KMS-11 (cell line): ENCODE data around the gene DMRT2.

Experiments used
- H2AFZ ChIP-seq: fragments of 200-600 bp; sonication (generic); 2 replicates; pipeline ENCODE4 v1.6.1; 2016; ENCODE audit warnings: antibody characterized with exemption, mixed run types, low read depth
- H3K27ac ChIP-seq: fragments of 200-600 bp; sonication (generic); 2 replicates; pipeline ENCODE4 v1.6.1; 2016; ENCODE audit warnings: mild to moderate bottlenecking, mixed run types
- H3K27me3 ChIP-seq: fragments of 200-600 bp; sonication (generic); 2 replicates; pipeline ENCODE4 v1.6.1; 2017; ENCODE audit warnings: mild to moderate bottlenecking, low read depth, mixed run types, moderate library complexity; ENCODE audit not compliant: insufficient read depth
- H3K36me3 ChIP-seq: fragments of 200-600 bp; sonication (generic); 2 replicates; pipeline ENCODE4 v1.6.1; 2017; ENCODE audit warnings: mild to moderate bottlenecking, mixed run types; ENCODE audit not compliant: insufficient read depth
- H3K4me1 ChIP-seq: fragments of 200-600 bp; sonication (generic); 2 replicates; pipeline ENCODE4 v1.6.1; 2016; ENCODE audit warnings: mild to moderate bottlenecking, low read depth, mixed run types; ENCODE audit not compliant: poor library complexity, severe bottlenecking
- H3K4me2 ChIP-seq: fragments of 200-600 bp; sonication (generic); 2 replicates; pipeline ENCODE4 v1.7.0; 2016; ENCODE audit warnings: mild to moderate bottlenecking, mixed run types
- H3K4me3 ChIP-seq: fragments of 200-600 bp; sonication (generic); IDR thresholded peaks from 2 replicates; pipeline ENCODE4 v1.6.1; 2017; ENCODE audit warnings: low read depth, low read length, mixed read lengths; ENCODE audit not compliant: insufficient read depth
- H3K79me2 ChIP-seq: fragments of 200-600 bp; sonication (generic); 2 replicates; pipeline ENCODE4 v1.6.1; 2016; ENCODE audit warnings: low read depth, mixed run types; ENCODE audit not compliant: insufficient read depth
- H3K9ac ChIP-seq: fragments of 200-600 bp; sonication (generic); 2 replicates; pipeline ENCODE4 v1.6.1; 2016; ENCODE audit warnings: mild to moderate bottlenecking, mixed run types
- H4K20me1 ChIP-seq: fragments of 200-600 bp; sonication (generic); 2 replicates; pipeline ENCODE4 v1.6.1; 2016; ENCODE audit warnings: mild to moderate bottlenecking, mixed run types; ENCODE audit not compliant: insufficient read depth
- TF ChIP-seq, protein P1 (sequence below): fragments of 200-600 bp; sonication (generic); conservative IDR thresholded peaks from 2 replicates; pipeline ENCODE4 v1.6.1; 2017; ENCODE audit warnings: low read depth, mild to moderate bottlenecking, antibody characterized with exemption, low read length, moderate library complexity, mixed read lengths

The DMRT2 gene

GRCh38 chr9:1014225-1014624 lies 35.9 kb upstream of the DMRT2 start:
- Histone ChIP-seq H3K27ac (no peak overlapping the region), H2AFZ (no peak overlapping the region), H3K4me3 (no peak overlapping the region), H3K9ac (no peak overlapping the region), H4K20me1 (no peaks in the 10 kb centered on the region), H3K4me2 (no peak overlapping the region), H3K4me1 (peaks cover 4% of the 10 kb centered on the region), H3K27me3 (no peaks in the 10 kb centered on the region), H3K36me3 (no peaks in the 10 kb centered on the region), H3K79me2 (no peaks in the 10 kb centered on the region)
- TF ChIP-seq, protein P1, sequence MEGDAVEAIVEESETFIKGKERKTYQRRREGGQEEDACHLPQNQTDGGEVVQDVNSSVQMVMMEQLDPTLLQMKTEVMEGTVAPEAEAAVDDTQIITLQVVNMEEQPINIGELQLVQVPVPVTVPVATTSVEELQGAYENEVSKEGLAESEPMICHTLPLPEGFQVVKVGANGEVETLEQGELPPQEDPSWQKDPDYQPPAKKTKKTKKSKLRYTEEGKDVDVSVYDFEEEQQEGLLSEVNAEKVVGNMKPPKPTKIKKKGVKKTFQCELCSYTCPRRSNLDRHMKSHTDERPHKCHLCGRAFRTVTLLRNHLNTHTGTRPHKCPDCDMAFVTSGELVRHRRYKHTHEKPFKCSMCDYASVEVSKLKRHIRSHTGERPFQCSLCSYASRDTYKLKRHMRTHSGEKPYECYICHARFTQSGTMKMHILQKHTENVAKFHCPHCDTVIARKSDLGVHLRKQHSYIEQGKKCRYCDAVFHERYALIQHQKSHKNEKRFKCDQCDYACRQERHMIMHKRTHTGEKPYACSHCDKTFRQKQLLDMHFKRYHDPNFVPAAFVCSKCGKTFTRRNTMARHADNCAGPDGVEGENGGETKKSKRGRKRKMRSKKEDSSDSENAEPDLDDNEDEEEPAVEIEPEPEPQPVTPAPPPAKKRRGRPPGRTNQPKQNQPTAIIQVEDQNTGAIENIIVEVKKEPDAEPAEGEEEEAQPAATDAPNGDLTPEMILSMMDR, result no peak

DNA sequence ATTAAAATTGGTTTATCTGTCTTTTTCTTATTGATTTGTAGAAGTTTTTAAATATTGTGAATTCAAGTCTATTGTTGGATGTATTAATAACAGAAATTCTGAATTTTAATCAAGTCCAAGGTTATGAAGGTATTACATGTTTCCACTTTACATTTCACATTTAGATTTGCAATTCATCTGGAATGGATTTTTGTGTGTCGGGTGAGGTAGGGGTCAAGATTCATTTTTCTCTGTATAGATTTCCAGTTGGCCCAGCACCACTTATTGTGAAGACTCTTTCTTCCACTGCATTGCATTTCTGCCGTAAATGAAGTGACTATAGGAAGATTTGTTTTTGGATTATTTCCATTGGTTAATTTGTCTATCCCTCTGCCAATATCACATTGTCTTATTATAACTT lies 35.5 kb upstream of the DMRT2 start:
- Histone ChIP-seq H3K9ac (no peak overlapping the region), H3K36me3 (no peaks in the 10 kb centered on the region), H3K4me1 (peaks cover under 1% of the 10 kb centered on the region), H2AFZ (no peak overlapping the region), H4K20me1 (no peaks in the 10 kb centered on the region), H3K79me2 (no peaks in the 10 kb centered on the region), H3K4me2 (no peak overlapping the region), H3K27ac (no peak overlapping the region), H3K27me3 (no peaks in the 10 kb centered on the region), H3K4me3 (no peak overlapping the region)
- TF ChIP-seq, protein P1, result no peak

DNA sequence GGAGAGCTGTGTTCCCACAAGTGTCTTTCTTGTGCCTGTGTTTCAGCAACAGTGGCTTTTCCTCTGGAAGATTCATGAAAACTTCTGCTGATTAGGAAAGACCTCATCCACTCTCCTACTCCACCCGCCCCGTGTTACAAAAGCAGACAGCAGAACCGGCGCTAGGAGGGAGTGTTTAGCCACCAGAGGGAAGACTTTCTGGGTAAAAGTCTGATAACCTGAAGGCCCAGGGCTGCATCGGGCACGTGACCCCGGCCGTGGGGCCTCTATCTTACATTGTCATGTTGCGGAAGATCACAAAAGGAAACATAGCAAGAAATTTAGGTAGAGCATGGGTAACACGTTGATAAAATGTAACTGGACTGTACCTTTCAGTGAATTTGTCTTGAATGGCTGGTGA lies 32.0 kb upstream of the DMRT2 start:
- Histone ChIP-seq H3K27ac (no peak overlapping the region), H3K4me3 (no peak overlapping the region), H2AFZ (no peak overlapping the region), H3K27me3 (no peaks in the 10 kb centered on the region), H3K79me2 (no peaks in the 10 kb centered on the region), H3K9ac (no peak overlapping the region), H3K4me1 (no peaks in the 10 kb centered on the region), H3K36me3 (no peaks in the 10 kb centered on the region), H3K4me2 (no peak overlapping the region), H4K20me1 (no peaks in the 10 kb centered on the region)
- TF ChIP-seq, protein P1, result no peak

DNA sequence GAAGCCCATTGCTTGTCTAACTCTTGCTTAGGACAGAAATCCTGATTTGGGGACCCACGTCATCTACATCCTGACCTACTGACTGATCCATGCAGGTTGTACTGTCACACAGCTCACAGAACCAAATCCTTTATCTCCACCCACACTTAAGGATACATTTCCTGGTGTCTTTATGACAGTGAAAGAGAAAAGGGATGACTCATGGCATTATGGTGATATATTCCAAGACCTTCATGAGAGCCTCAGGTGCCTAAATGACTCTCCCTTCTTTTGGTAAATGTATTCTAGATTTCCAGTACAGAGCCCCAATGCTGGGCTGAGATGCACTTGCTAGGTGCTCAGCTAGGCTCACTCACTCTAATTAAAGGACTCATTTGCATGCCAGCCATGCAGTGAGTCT lies 26.0 kb upstream of the DMRT2 start:
- no peak overlapping the region for H3K9ac ChIP-seq
- no peak overlapping the region for H3K27ac ChIP-seq

More for the DNA sequence above, 26.0 kb upstream of the DMRT2 start:
- no peaks in the 10 kb centered on the region for H3K4me1 ChIP-seq
- TF ChIP-seq, protein P1, result no peak
- no peak overlapping the region for H3K4me2 ChIP-seq
- H3K79me2 ChIP-seq, result no peaks in the 10 kb centered on the region
- H2AFZ ChIP-seq, result no peak overlapping the region
- no peaks in the 10 kb centered on the region for H3K36me3 ChIP-seq
- no peaks in the 10 kb centered on the region for H4K20me1 ChIP-seq
- no peaks in the 10 kb centered on the region for H3K27me3 ChIP-seq
- no peak overlapping the region for H3K4me3 ChIP-seq
